ENCODE data around the gene TKT. TPM values are rescaled to one million over a fixed set of nuclear protein-coding genes. Genes with fewer than 3 reads are reported as not detected.
A peak's percentile ranks its signal among the peaks of the same experiment; 100 is the strongest.

TKT gene
- total RNA-seq, 1 experiment from 2014 or later: 650 TPM

- H3K9me3 ChIP-seq (ENCODE audit: control insufficient read depth, low read depth, low read length): no peaks in the 10 kb centered on the region
- peak overlapping the region; percentile 51 for H3K18ac ChIP-seq (ENCODE audit: insufficient read length, low read depth, low read length)
- Mint-ChIP-seq H3K9me3 (no peaks in the 10 kb centered on the region), H3K4me3 (peak overlapping the region; percentile 92 to 96), H3K27me3 (ENCODE audit: low read depth) (peaks cover 2% of the 10 kb centered on the region), H3K27ac (peak overlapping the region; percentile 85 to 98 (median 96); a peak in 6 of 7 replicates), H3K4me1 (peaks cover 57 to 66% of the 10 kb centered on the region in 2 experiments), H3K36me3 (ENCODE audit: insufficient read depth in 1 of 3, low read depth in 3 of 3) (peaks cover 21 to 26% (median 24%) of the 10 kb centered on the region in 3 experiments)
- H2BK15ac ChIP-seq (ENCODE audit: low read depth, low read length): no peak overlapping the region
- H3K4me2 ChIP-seq (ENCODE audit: insufficient read depth, insufficient read length, low read length): peak overlapping the region; percentile 92
- H2BK20ac ChIP-seq (ENCODE audit: low read depth, low read length, poor library complexity, severe bottlenecking): no peak overlapping the region
- H3K14ac ChIP-seq (ENCODE audit: insufficient read depth, low read length): peak overlapping the region; percentile 65
- H3T11ph ChIP-seq (ENCODE audit: low read length): no peak overlapping the region
- TF ChIP-seq CTCF (conservative IDR thresholded peaks at IDR 0.05): no peak
- H2AFZ ChIP-seq (ENCODE audit: low read length): no peak overlapping the region
- no peak overlapping the region for H2AK5ac ChIP-seq (ENCODE audit: insufficient read length, low read length)
- no peak overlapping the region for H2BK5ac ChIP-seq (ENCODE audit: insufficient read length, low read length)
- H4K5ac ChIP-seq (ENCODE audit: insufficient read length, low read depth, low read length): no peak overlapping the region
- H3K9ac ChIP-seq (ENCODE audit: extremely low read depth, insufficient read length, low read length): peak overlapping the region; percentile 71
- peaks cover 2% of the 10 kb centered on the region for H3K79me1 ChIP-seq (ENCODE audit: insufficient read depth, low read depth, low read length, poor library complexity, severe bottlenecking)
- H3K23ac ChIP-seq (ENCODE audit: insufficient read length, low read depth, low read length): no peak overlapping the region
- peak overlapping the region; percentile 5 for H3K27ac ChIP-seq (ENCODE audit: insufficient read length, low read depth, low read length)
- H3K4ac ChIP-seq (ENCODE audit: low read depth, low read length): no peak overlapping the region
- H3K56ac ChIP-seq (ENCODE audit: insufficient read length, low read depth, low read length): no peak overlapping the region
- H3K23me2 ChIP-seq (ENCODE audit: insufficient read length, low read depth, low read length, poor library complexity, severe bottlenecking): peaks cover 14% of the 10 kb centered on the region
- no peak overlapping the region for H4K8ac ChIP-seq (replicated peaks; ENCODE audit: insufficient read length, low read depth, low read length)
- H4K20me1 ChIP-seq (ENCODE audit: control insufficient read depth, insufficient read depth, insufficient read length): no peaks in the 10 kb centered on the region
- H4K91ac ChIP-seq (ENCODE audit: insufficient read length, low read depth, low read length): no peak overlapping the region
- no peak overlapping the region for H2BK12ac ChIP-seq (ENCODE audit: insufficient read length, low read depth, low read length)
- peak; percentile 64 for DNase-seq
- H3K4me1 ChIP-seq (ENCODE audit: insufficient read depth, low read length): peaks cover 25% of the 10 kb centered on the region; the same call in 1 of the 2 replicates
- H2BK120ac ChIP-seq (ENCODE audit: low read depth, low read length, poor library complexity, severe bottlenecking): no peak overlapping the region
- H3K79me2 ChIP-seq (ENCODE audit: insufficient read depth, low read length): peaks cover 56% of the 10 kb centered on the region
- no CpG with 5 or more reads among the region's 32 CpGs for WGBS (ENCODE audit: extremely low coverage, insufficient read length, low lambda C conversion rate)
- H3K27me3 ChIP-seq (ENCODE audit: insufficient read depth, low read length): no peaks in the 10 kb centered on the region
Observed at GRCh38 chr3:53254509-53255422, 1.1 kb downstream of the TKT start.
